H9 (cell line): ENCODE measurements around the gene RABGAP1L. TPM values are rescaled to one million over a fixed set of nuclear protein-coding genes. Genes with fewer than 3 reads are reported as not detected.

ENCODE experiments used
- DNase-seq: peaks from one replicate; pipeline ENCODE4 v3.0.0-alpha.2; 2017
- H2AFZ ChIP-seq: one replicate; pipeline ENCODE4 v1.6.1; 2013; ENCODE audit warnings: mild to moderate bottlenecking, low read length, control low read depth, moderate library complexity
- H2AK5ac ChIP-seq: 2 replicates; pipeline ENCODE4 v1.6.1; 2013; ENCODE audit warnings: low read length, control low read depth, mixed read lengths; ENCODE audit not compliant: insufficient read length
- H2BK120ac ChIP-seq: one replicate; pipeline ENCODE4 v1.6.1; 2013; ENCODE audit warnings: low read depth, mild to moderate bottlenecking, low read length, control low read depth, inconsistent platforms; ENCODE audit not compliant: poor library complexity, severe bottlenecking
- H2BK12ac ChIP-seq: 2 replicates; pipeline ENCODE4 v1.6.1; 2013; ENCODE audit warnings: low read length, control low read depth, mixed read lengths, low read depth; ENCODE audit not compliant: insufficient read length
- H2BK15ac ChIP-seq: 2 replicates; pipeline ENCODE4 v1.6.1; 2013; ENCODE audit warnings: low read depth, low read length, control low read depth
- H2BK20ac ChIP-seq: one replicate; pipeline ENCODE4 v1.6.1; 2013; ENCODE audit warnings: low read depth, mild to moderate bottlenecking, low read length, control low read depth, inconsistent platforms; ENCODE audit not compliant: poor library complexity, severe bottlenecking
- H2BK5ac ChIP-seq: 2 replicates; pipeline ENCODE4 v1.6.1; 2013; ENCODE audit warnings: low read length, control low read depth, mixed read lengths; ENCODE audit not compliant: insufficient read length
- H3K14ac ChIP-seq: 2 replicates; pipeline ENCODE4 v1.6.1; 2013; ENCODE audit warnings: low read length, control low read depth; ENCODE audit not compliant: insufficient read depth
- H3K18ac ChIP-seq: 2 replicates; pipeline ENCODE4 v1.6.1; 2013; ENCODE audit warnings: low read depth, mild to moderate bottlenecking, mixed read lengths, low read length, control low read depth; ENCODE audit not compliant: insufficient read length
- H3K23ac ChIP-seq: 2 replicates; pipeline ENCODE4 v1.6.1; 2013; ENCODE audit warnings: low read length, control low read depth, mixed read lengths, low read depth; ENCODE audit not compliant: insufficient read length
- H3K23me2 ChIP-seq: 2 replicates; pipeline ENCODE4 v1.6.1; 2013; ENCODE audit warnings: low read depth, mild to moderate bottlenecking, mixed read lengths, low read length, control low read depth; ENCODE audit not compliant: insufficient read length, poor library complexity, severe bottlenecking
- H3K27ac ChIP-seq: 2 replicates; pipeline ENCODE4 v1.5.1; 2013; ENCODE audit warnings: low read length, control low read depth, mixed read lengths, low read depth; ENCODE audit not compliant: insufficient read length
- H3K27me3 ChIP-seq: 2 replicates; pipeline ENCODE4 v1.6.1; 2013; ENCODE audit warnings: low read length, control low read depth, inconsistent platforms; ENCODE audit not compliant: insufficient read depth
- H3K4ac ChIP-seq: 2 replicates; pipeline ENCODE4 v1.6.1; 2013; ENCODE audit warnings: low read depth, mild to moderate bottlenecking, control low read depth, inconsistent platforms, low read length, moderate library complexity
- H3K4me1 ChIP-seq: 2 replicates; pipeline ENCODE4 v1.6.1; 2013; ENCODE audit warnings: low read length, control low read depth, inconsistent platforms; ENCODE audit not compliant: insufficient read depth
- H3K4me2 ChIP-seq: 2 replicates; pipeline ENCODE4 v1.6.1; 2013; ENCODE audit warnings: low read length, control low read depth, mixed read lengths; ENCODE audit not compliant: insufficient read length, insufficient read depth
- H3K56ac ChIP-seq: 2 replicates; pipeline ENCODE4 v1.6.1; 2013; ENCODE audit warnings: low read depth, mild to moderate bottlenecking, mixed read lengths, low read length, control low read depth; ENCODE audit not compliant: insufficient read length
- H3K79me1 ChIP-seq: 2 replicates; pipeline ENCODE4 v1.6.1; 2013; ENCODE audit warnings: low read depth, mild to moderate bottlenecking, moderate library complexity, low read length, control low read depth, inconsistent platforms; ENCODE audit not compliant: insufficient read depth, poor library complexity, severe bottlenecking
- H3K79me2 ChIP-seq: 2 replicates; pipeline ENCODE4 v1.6.1; 2013; ENCODE audit warnings: low read length, control low read depth, inconsistent platforms; ENCODE audit not compliant: insufficient read depth
- H3K9ac ChIP-seq: 2 replicates; pipeline ENCODE4 v1.6.1; 2013; ENCODE audit warnings: low read length, control low read depth, mixed read lengths; ENCODE audit not compliant: insufficient read length; ENCODE audit errors: extremely low read depth
- H3K9me3 ChIP-seq: one replicate; pipeline ENCODE4 v1.6.1; 2013; ENCODE audit warnings: low read depth, low read length, inconsistent platforms; ENCODE audit not compliant: control insufficient read depth
- H3T11ph ChIP-seq: one replicate; pipeline ENCODE4 v1.6.1; 2013; ENCODE audit warnings: mild to moderate bottlenecking, low read length, control low read depth, inconsistent platforms
- H4K20me1 ChIP-seq: one replicate; pipeline ENCODE4 v1.6.1; 2013; ENCODE audit not compliant: control insufficient read depth, insufficient read length, insufficient read depth
- H4K5ac ChIP-seq: 2 replicates; pipeline ENCODE4 v1.6.1; 2013; ENCODE audit warnings: low read depth, mild to moderate bottlenecking, mixed read lengths, low read length, control low read depth; ENCODE audit not compliant: insufficient read length
- H4K8ac ChIP-seq: replicated peaks from 2 replicates; pipeline ENCODE4 v1.6.1; 2013; ENCODE audit warnings: low read length, control low read depth, mixed read lengths, low read depth; ENCODE audit not compliant: insufficient read length
- H4K91ac ChIP-seq: 2 replicates; pipeline ENCODE4 v1.6.1; 2013; ENCODE audit warnings: low read depth, mild to moderate bottlenecking, moderate library complexity, mixed read lengths, low read length, control low read depth; ENCODE audit not compliant: insufficient read length
- H3K27ac Mint-ChIP-seq, 3 experiments: 2 replicates in 2 of 3; 3 replicates in 1 of 3; pipeline ENCODE4 v1.8.0; 2020 to 2021; ENCODE audit warnings: mixed read lengths in 3 of 3, mild to moderate bottlenecking in 1 of 3, moderate library complexity in 1 of 3
- H3K27me3 Mint-ChIP-seq: 2 replicates; pipeline ENCODE4 v1.8.0; 2021; ENCODE audit warnings: low read depth, mild to moderate bottlenecking, moderate library complexity, mixed read lengths
- H3K36me3 Mint-ChIP-seq, 3 experiments: 2 replicates in 2 of 3; 3 replicates in 1 of 3; pipeline ENCODE4 v1.8.0; 2020 to 2021; ENCODE audit warnings: low read depth in 3 of 3, mixed read lengths in 3 of 3; ENCODE audit not compliant: insufficient read depth in 1 of 3
- H3K4me1 Mint-ChIP-seq, 2 experiments: 2 replicates each; pipeline ENCODE4 v1.8.0; 2020; ENCODE audit warnings: mixed read lengths in 2 of 2
- H3K4me3 Mint-ChIP-seq, 2 experiments: 2 replicates in 1 of 2; 3 replicates in 1 of 2; pipeline ENCODE4 v1.8.0; 2020 to 2021; ENCODE audit warnings: mild to moderate bottlenecking in 2 of 2, mixed read lengths in 2 of 2, moderate library complexity in 1 of 2
- H3K9me3 Mint-ChIP-seq, 2 experiments: 2 replicates in 1 of 2; 3 replicates in 1 of 2; pipeline ENCODE4 v1.8.0; 2020; ENCODE audit warnings: mild to moderate bottlenecking in 2 of 2, mixed read lengths in 2 of 2, moderate library complexity in 1 of 2
- CTCF ChIP-seq: fragments of 200-600 bp; sonication (generic); conservative IDR thresholded peaks from 3 replicates; pipeline ENCODE4 v1.8.0; 2021; ENCODE audit warnings: antibody characterized with exemption, mild to moderate bottlenecking
- WGBS: extraction: QIAGEN DNeasy Blood & Tissue Kit; methylation state at CpG from one replicate; pipeline ENCODE4 v1.1.7; 2013; ENCODE audit warnings: missing lambda C conversion rate, low lambda C conversion rate, mixed read lengths; ENCODE audit not compliant: insufficient read length; ENCODE audit errors: extremely low coverage; 5-methylcytosine and 5-hydroxymethylcytosine counted together
- total RNA-seq: library from RNA; stranded (reverse); gene quantifications from 2 replicates; pipeline ENCODE4 v1.2.1, GENCODE V29; 2021

Gene RABGAP1L
- total RNA-seq, 1 experiment from 2014 or later: 147 TPM

GRCh38 chr1:174800876-174801275, 641.6 kb downstream of the RABGAP1L start:
- Histone ChIP-seq H4K8ac (no peak overlapping the region), H3K4me2 (no peak overlapping the region), H3K14ac (no peak overlapping the region), H3K23me2 (no peaks in the 10 kb centered on the region), H3K27ac (no peak overlapping the region), H2BK5ac (no peak overlapping the region), H2BK120ac (no peak overlapping the region), H4K5ac (no peak overlapping the region), H3K27me3 (no peaks in the 10 kb centered on the region), H2AFZ (no peak overlapping the region), H3K56ac (no peak overlapping the region), H3K79me2 (no peaks in the 10 kb centered on the region), H2AK5ac (no peak overlapping the region), H3K4ac (no peak overlapping the region), H3K79me1 (no peaks in the 10 kb centered on the region), H3K4me1 (no peaks in the 10 kb centered on the region), H3K23ac (no peak overlapping the region), H4K20me1 (no peaks in the 10 kb centered on the region), H2BK12ac (no peak overlapping the region), H2BK15ac (no peak overlapping the region), H4K91ac (no peak overlapping the region), H3K18ac (no peak overlapping the region), H3T11ph (no peak overlapping the region), H3K9me3 (no peaks in the 10 kb centered on the region), H2BK20ac (no peak overlapping the region), H3K9ac (no peak overlapping the region)
- H3K4me1 Mint-ChIP-seq: peaks cover 3% of the 10 kb centered on the region in 2 experiments
- no peak for DNase-seq
- no peaks in the 10 kb centered on the region for H3K9me3 Mint-ChIP-seq
- WGBS: no CpG with 5 or more reads among the region's 1 CpG
- no peak for TF ChIP-seq CTCF
- H3K4me3 Mint-ChIP-seq: no peak overlapping the region
- no peak overlapping the region for H3K27ac Mint-ChIP-seq
- no peaks in the 10 kb centered on the region for H3K36me3 Mint-ChIP-seq
- H3K27me3 Mint-ChIP-seq: no peaks in the 10 kb centered on the region
